ENCODE measurements around the gene LRRN2. TPM values are rescaled to one million over a fixed set of nuclear protein-coding genes. Genes with fewer than 3 reads are reported as not detected.

The LRRN2 gene
- total and polyA plus RNA-seq, 9 of the 15 experiments (the other 6 are each of a cell fraction or from before 2014, with no cell fraction given) = 0.05 TPM; not detected in 8

DNA sequence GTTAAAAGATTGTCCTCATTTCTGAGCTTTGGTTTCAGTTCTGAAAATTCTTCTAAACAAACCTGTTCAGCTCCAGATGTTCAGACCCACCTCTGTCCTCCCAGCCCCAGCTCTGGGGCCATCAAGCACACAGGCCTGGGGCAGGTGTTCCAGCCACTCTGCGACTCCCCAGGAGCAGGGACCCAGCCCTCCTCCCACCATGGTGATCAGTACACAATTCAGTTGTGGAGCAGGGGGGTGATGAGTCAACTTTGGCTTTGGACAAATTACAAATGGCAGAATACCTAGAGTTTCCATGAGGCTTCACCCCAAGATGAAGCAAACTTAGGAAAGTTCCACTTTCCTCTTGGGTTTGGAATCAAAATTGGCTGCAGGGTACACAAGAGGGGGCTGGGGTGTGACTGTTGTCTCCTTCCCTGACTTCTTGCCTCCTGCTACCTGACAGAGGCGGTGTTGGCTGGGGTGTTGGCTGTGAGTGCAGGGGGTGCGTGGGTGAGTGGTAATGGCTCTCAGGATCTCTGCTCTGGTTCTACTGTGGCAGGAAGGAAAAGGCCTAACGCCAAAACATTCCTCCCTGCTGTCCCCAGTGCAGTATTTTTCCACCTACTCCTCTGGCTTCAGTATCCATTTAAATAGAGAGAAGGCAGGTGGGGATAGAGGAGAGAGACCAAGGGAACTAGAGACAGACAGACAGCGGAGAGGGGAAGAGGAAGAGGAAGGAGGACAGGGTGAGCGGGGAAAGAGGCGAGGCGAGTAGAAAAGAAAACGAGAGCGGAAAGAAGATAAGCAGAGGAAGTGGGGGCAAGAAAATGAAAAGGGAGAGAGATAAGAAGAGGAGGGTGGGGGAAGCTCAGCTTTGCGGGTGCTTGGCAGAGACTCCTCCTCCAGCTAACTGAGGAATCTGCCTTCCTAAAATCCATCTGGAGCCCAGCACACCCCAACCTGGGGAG is 20.6 kb upstream of the LRRN2 start (continued):
- TF ChIP-seq, protein P1, sequence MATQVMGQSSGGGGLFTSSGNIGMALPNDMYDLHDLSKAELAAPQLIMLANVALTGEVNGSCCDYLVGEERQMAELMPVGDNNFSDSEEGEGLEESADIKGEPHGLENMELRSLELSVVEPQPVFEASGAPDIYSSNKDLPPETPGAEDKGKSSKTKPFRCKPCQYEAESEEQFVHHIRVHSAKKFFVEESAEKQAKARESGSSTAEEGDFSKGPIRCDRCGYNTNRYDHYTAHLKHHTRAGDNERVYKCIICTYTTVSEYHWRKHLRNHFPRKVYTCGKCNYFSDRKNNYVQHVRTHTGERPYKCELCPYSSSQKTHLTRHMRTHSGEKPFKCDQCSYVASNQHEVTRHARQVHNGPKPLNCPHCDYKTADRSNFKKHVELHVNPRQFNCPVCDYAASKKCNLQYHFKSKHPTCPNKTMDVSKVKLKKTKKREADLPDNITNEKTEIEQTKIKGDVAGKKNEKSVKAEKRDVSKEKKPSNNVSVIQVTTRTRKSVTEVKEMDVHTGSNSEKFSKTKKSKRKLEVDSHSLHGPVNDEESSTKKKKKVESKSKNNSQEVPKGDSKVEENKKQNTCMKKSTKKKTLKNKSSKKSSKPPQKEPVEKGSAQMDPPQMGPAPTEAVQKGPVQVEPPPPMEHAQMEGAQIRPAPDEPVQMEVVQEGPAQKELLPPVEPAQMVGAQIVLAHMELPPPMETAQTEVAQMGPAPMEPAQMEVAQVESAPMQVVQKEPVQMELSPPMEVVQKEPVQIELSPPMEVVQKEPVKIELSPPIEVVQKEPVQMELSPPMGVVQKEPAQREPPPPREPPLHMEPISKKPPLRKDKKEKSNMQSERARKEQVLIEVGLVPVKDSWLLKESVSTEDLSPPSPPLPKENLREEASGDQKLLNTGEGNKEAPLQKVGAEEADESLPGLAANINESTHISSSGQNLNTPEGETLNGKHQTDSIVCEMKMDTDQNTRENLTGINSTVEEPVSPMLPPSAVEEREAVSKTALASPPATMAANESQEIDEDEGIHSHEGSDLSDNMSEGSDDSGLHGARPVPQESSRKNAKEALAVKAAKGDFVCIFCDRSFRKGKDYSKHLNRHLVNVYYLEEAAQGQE (IDR thresholded peaks at IDR 0.05; ENCODE audit: borderline replicate concordance) = peak; percentile 14; the same call in 1 of the 2 replicates
- TF ChIP-seq, protein P1 (CRISPR knock-in tag; IDR thresholded peaks at IDR 0.05; ENCODE audit: low read depth) = no peak
- TF ChIP-seq, protein P2, sequence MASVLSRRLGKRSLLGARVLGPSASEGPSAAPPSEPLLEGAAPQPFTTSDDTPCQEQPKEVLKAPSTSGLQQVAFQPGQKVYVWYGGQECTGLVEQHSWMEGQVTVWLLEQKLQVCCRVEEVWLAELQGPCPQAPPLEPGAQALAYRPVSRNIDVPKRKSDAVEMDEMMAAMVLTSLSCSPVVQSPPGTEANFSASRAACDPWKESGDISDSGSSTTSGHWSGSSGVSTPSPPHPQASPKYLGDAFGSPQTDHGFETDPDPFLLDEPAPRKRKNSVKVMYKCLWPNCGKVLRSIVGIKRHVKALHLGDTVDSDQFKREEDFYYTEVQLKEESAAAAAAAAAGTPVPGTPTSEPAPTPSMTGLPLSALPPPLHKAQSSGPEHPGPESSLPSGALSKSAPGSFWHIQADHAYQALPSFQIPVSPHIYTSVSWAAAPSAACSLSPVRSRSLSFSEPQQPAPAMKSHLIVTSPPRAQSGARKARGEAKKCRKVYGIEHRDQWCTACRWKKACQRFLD (CRISPR knock-in tag; IDR thresholded peaks at IDR 0.05) = peak; percentile 57; the same call in 1 of the 2 replicates

Data from K562 (cell line).